PC-3 (cell line): ENCODE results near the gene OMP. TPM values are rescaled to one million over a fixed set of nuclear protein-coding genes. Genes with fewer than 3 reads are reported as not detected.

Experiments
- ATAC-seq: fragments of 200-7000 bp; cut with Tn5 transposase; 2 replicates; pipeline ENCODE4 v1.9.1; 2020; ENCODE audit warnings: mild to moderate bottlenecking, moderate library complexity
- Bru-seq: library from RNA; stranded (reverse); fragments of 400-500 nt; gene quantifications from one replicate; lab custom pipeline; 2021; lab: Mats Ljungman, UMichigan
- BruChase-seq, 2 experiments: library from RNA; stranded (reverse); fragments of 400-500 nt; gene quantifications; one replicate each; lab custom pipeline; 2021; lab: Mats Ljungman, UMichigan
- BruUV-seq: library from RNA; stranded (reverse); fragments of 400-500 nt; replicated peaks from 2 replicates; lab custom pipeline; 2021; lab: Mats Ljungman, UMichigan
- CTCF ChIA-PET: fragments of 300-600 bp; sonication (Branson Sonifier 250); formaldehyde crosslinking; loops from one replicate; lab custom pipeline; 2022; ENCODE audit warnings: antibody characterized with exemption; lab: Charles Lee
- POLR2A ChIA-PET: fragments of 300-600 bp; sonication (Branson Sonifier 250); formaldehyde crosslinking; loops from one replicate; lab custom pipeline; 2022; ENCODE audit warnings: antibody characterized with exemption; ENCODE audit not compliant: unreplicated experiment; lab: Charles Lee
- DNase-seq: peaks from one replicate; pipeline ENCODE4 v3.0.0-alpha.2; 2015
- H2AFZ ChIP-seq: fragments of 300-600 bp; sonication (generic); 2 replicates; pipeline ENCODE4 v1.6.0; 2016; ENCODE audit warnings: antibody characterized with exemption, low read length
- H3F3A ChIP-seq: fragments of 300-600 bp; sonication (generic); one replicate; pipeline ENCODE4 v1.6.0; 2017; ENCODE audit warnings: antibody characterized with exemption, low read length, control low read depth, mild to moderate bottlenecking; ENCODE audit not compliant: unreplicated experiment
- H3K27ac ChIP-seq: fragments of 300-600 bp; sonication (generic); 2 replicates; pipeline ENCODE4 v1.5.1; 2016; ENCODE audit warnings: mild to moderate bottlenecking, low read length
- H3K27me3 ChIP-seq: fragments of 300-600 bp; sonication (generic); 2 replicates; pipeline ENCODE4 v1.6.1; 2016; ENCODE audit warnings: low read length, mixed read lengths
- H3K36me3 ChIP-seq: fragments of 300-600 bp; sonication (generic); 2 replicates; pipeline ENCODE4 v1.6.1; 2016; ENCODE audit warnings: low read depth, mixed run types, low read length, mixed read lengths
- H3K4me1 ChIP-seq: fragments of 300-600 bp; sonication (generic); 2 replicates; pipeline ENCODE4 v1.5.1; 2016; ENCODE audit warnings: low read length; ENCODE audit not compliant: insufficient read depth
- H3K4me2 ChIP-seq: fragments of 300-600 bp; sonication (generic); 2 replicates; pipeline ENCODE4 v1.6.0; 2016; ENCODE audit warnings: low read length
- H3K4me3 ChIP-seq: fragments of 300-600 bp; sonication (generic); 2 replicates; pipeline ENCODE4 v1.5.1; 2016; ENCODE audit warnings: mild to moderate bottlenecking, low read length, mixed read lengths
- H3K79me2 ChIP-seq: fragments of 300-600 bp; sonication (generic); 2 replicates; pipeline ENCODE4 v1.6.1; 2017; ENCODE audit warnings: low read length, mixed read lengths
- H3K9ac ChIP-seq: fragments of 300-600 bp; sonication (generic); 2 replicates; pipeline ENCODE4 v1.6.0; 2016; ENCODE audit warnings: mild to moderate bottlenecking, low read length
- H3K9me2 ChIP-seq: fragments of 300-600 bp; sonication (generic); replicated peaks from 2 replicates; pipeline ENCODE4 v1.6.1; 2016; ENCODE audit warnings: mixed run types, low read length, mixed read lengths
- H3K9me3 ChIP-seq: fragments of 300-600 bp; sonication (generic); 2 replicates; pipeline ENCODE4 v1.6.1; 2016; ENCODE audit warnings: low read length, mixed read lengths
- H4K20me1 ChIP-seq: fragments of 300-600 bp; sonication (generic); 2 replicates; pipeline ENCODE4 v1.6.1; 2016; ENCODE audit warnings: low read length, mixed read lengths
- CTCF ChIP-seq: fragments of 300-600 bp; sonication (generic); conservative IDR thresholded peaks from 2 replicates; pipeline ENCODE4 v1.5.1; 2017; ENCODE audit warnings: antibody characterized with exemption, low read depth, mild to moderate bottlenecking, low read length
- EZH2 ChIP-seq: fragments of 300-600 bp; sonication (generic); IDR thresholded peaks from one replicate; pipeline ENCODE4 v1.6.1; 2017; ENCODE audit warnings: antibody characterized with exemption, mild to moderate bottlenecking, low read length; ENCODE audit not compliant: unreplicated experiment
- EZH2phosphoT487 ChIP-seq: fragments of 300-600 bp; sonication (generic); IDR thresholded peaks from 2 replicates; pipeline ENCODE4 v1.6.1; 2018; ENCODE audit warnings: mild to moderate bottlenecking, antibody characterized with exemption, low read length, borderline replicate concordance
- intact Hi-C: fragments of 100-400 bp; cut with micrococcal nuclease; formaldehyde crosslinking; loops from 2 replicates; pipeline ENCODE4 v1.9.0; 2023
- long read RNA-seq: library from polyadenylated mRNA; unstranded; transcript quantifications from one replicate; pipeline ENCODE4 v2.0.0, GENCODE V29; 2021; ENCODE audit not compliant: unreplicated experiment
- total RNA-seq: library from RNA; depleted of rRNA; stranded (reverse); fragments of >200 nt; gene quantifications from 2 replicates; pipeline ENCODE4 v1.2.3, GENCODE V29; 2014; rRNA removed

OMP gene
- total RNA-seq (not detected in 2 replicates), Bru-seq, nascent RNA (percentile 59 among the genes with signal in this experiment), BruChase-seq, experiment 1, labeled RNA remaining after a 6-hour chase (percentile 42 among the genes with signal in this experiment), BruChase-seq, experiment 2, labeled RNA remaining after a 2-hour chase (percentile 62 among the genes with signal in this experiment)
- long read RNA-seq, partial matches to known transcripts: 0 of 1 reads
- long read RNA-seq, other reads (novel, unspliced or antisense): 0 of 1 reads

- ATAC-seq: no peak
- peaks cover 18% of the 10 kb centered on the region for H3K4me1 ChIP-seq
- no peak for DNase-seq
- H2AFZ ChIP-seq: no peak within 1 kb of the TSS
- no peaks in the 10 kb centered on the region for H3K9me3 ChIP-seq
- TF ChIP-seq EZH2phosphoT487 (no peak), CTCF (no peak), EZH2 (no peak)
- H3K9me2 ChIP-seq: no peaks in the 10 kb centered on the region
- ChIA-PET CTCF (no interaction called here), POLR2A (no interaction called here)
- no TSS peak for BruUV-seq
- H3K4me2 ChIP-seq: no peak within 1 kb of the TSS
- H3K27me3 ChIP-seq: no peaks in the 10 kb centered on the region
- intact Hi-C loops: no loop called here
- H3K27ac ChIP-seq: no peak within 1 kb of the TSS
- H3K4me3 ChIP-seq: no peak within 1 kb of the TSS
- H3K9ac ChIP-seq: no peak within 1 kb of the TSS
- H4K20me1 ChIP-seq: no peaks in the 10 kb centered on the region
- H3K36me3 ChIP-seq: no peaks in the 10 kb centered on the region
- no peaks in the 10 kb centered on the region for H3K79me2 ChIP-seq
- no peaks in the 10 kb centered on the region for H3F3A ChIP-seq
Measured at GRCh38 chr11:77102246-77103210, at the start of gene OMP. OMP (plus strand) TSS chr11:77102840; CDS start chr11:77102840, 0 bp downstream.

GRCh38 chr11:77053217-77054015 lies 49.2 kb upstream of the OMP start:
- Histone ChIP-seq H3K79me2 (no peaks in the 10 kb centered on the region), H3K9me3 (peaks cover 15% of the 10 kb centered on the region; the same call in 1 of the 2 replicates), H3K4me3 (no peak overlapping the region), H4K20me1 (no peaks in the 10 kb centered on the region), H2AFZ (no peak overlapping the region), H3K36me3 (no peaks in the 10 kb centered on the region), H3K27me3 (no peaks in the 10 kb centered on the region), H3F3A (no peaks in the 10 kb centered on the region), H3K9me2 (no peaks in the 10 kb centered on the region), H3K4me1 (no peaks in the 10 kb centered on the region), H3K9ac (no peak overlapping the region), H3K4me2 (no peak overlapping the region), H3K27ac (no peak overlapping the region)
- ChIA-PET CTCF (no interaction called here), POLR2A (no interaction called here)
- ATAC-seq (no peak), DNase-seq (no peak)
- intact Hi-C loops: no loop called here
- TF ChIP-seq CTCF (no peak), EZH2 (no peak), EZH2phosphoT487 (no peak)
- no TSS peak for BruUV-seq
